DND-41 (cell line): ENCODE data around the gene ARHGAP28.

ENCODE experiments used
- ATAC-seq: fragments of 200-7000 bp; cut with Tn5 transposase; 3 replicates; pipeline ENCODE4 v1.9.1; 2021; ENCODE audit warnings: low read depth; ENCODE audit not compliant: insufficient read depth
- DNase-seq: peaks from one replicate; pipeline ENCODE4 v3.0.0-alpha.2; 2020
- H2AFZ ChIP-seq: 2 replicates; pipeline ENCODE4 v1.6.0; 2012; ENCODE audit warnings: low read depth, low read length
- H3K27ac ChIP-seq: 2 replicates; pipeline ENCODE4 v1.5.1; 2012; ENCODE audit warnings: low read length, inconsistent platforms
- H3K27me3 ChIP-seq: fragments of 200-600 bp; sonication (generic); 2 replicates; pipeline ENCODE4 v1.6.0; 2012; ENCODE audit warnings: low read length, mild to moderate bottlenecking, inconsistent platforms; ENCODE audit not compliant: insufficient read depth, poor library complexity
- H3K36me3 ChIP-seq: 2 replicates; pipeline ENCODE4 v1.5.1; 2012; ENCODE audit warnings: low read length, inconsistent platforms; ENCODE audit not compliant: insufficient read depth
- H3K4me1 ChIP-seq: 2 replicates; pipeline ENCODE4 v1.5.1; 2012; ENCODE audit warnings: mild to moderate bottlenecking, low read length; ENCODE audit not compliant: insufficient read depth
- H3K4me2 ChIP-seq: 2 replicates; pipeline ENCODE4 v1.6.0; 2012; ENCODE audit warnings: mild to moderate bottlenecking, moderate library complexity, low read length, inconsistent platforms; ENCODE audit not compliant: insufficient read depth
- H3K4me3 ChIP-seq, 2 experiments: fragments of 200-600 bp in 1 of 2; shearing (Covaris generic) in 1 of 2; 2 replicates each; pipeline ENCODE4 v1.5.1; 2012 to 2016; ENCODE audit warnings: inconsistent platforms in 2 of 2, low read length in 2 of 2, mild to moderate bottlenecking in 2 of 2, low read depth in 1 of 2, moderate library complexity in 1 of 2
- H3K79me2 ChIP-seq: 2 replicates; pipeline ENCODE4 v1.6.0; 2012; ENCODE audit warnings: low read length, inconsistent platforms; ENCODE audit not compliant: insufficient read depth
- H3K9ac ChIP-seq: 2 replicates; pipeline ENCODE4 v1.6.0; 2012; ENCODE audit warnings: low read depth, mild to moderate bottlenecking, inconsistent platforms, low read length, moderate library complexity
- H3K9me3 ChIP-seq: 2 replicates; pipeline ENCODE4 v1.5.1; 2012; ENCODE audit warnings: low read length, moderate library complexity, mild to moderate bottlenecking, inconsistent platforms; ENCODE audit not compliant: insufficient read depth, severe bottlenecking
- H4K20me1 ChIP-seq: 2 replicates; pipeline ENCODE4 v1.6.0; 2012; ENCODE audit warnings: low read length; ENCODE audit not compliant: insufficient read depth
- CTCF ChIP-seq: IDR thresholded peaks from 2 replicates; pipeline ENCODE4 v1.5.1; 2012; ENCODE audit warnings: borderline replicate concordance, low read length, moderate library complexity, mild to moderate bottlenecking; ENCODE audit not compliant: poor library complexity, severe bottlenecking; ENCODE audit errors: extremely low read depth
- EZH2 ChIP-seq: IDR thresholded peaks from 3 replicates; pipeline ENCODE4 v1.6.1; 2012; ENCODE audit warnings: borderline replicate concordance, low read depth, mild to moderate bottlenecking, moderate library complexity, low read length, inconsistent platforms; ENCODE audit not compliant: severe bottlenecking

Gene ARHGAP28

GRCh38 chr18:6734726-6735430, 5.4 kb downstream of the ARHGAP28 start:
- H3K27ac ChIP-seq = no peak overlapping the region

GRCh38 chr18:6737833-6738232, 8.3 kb downstream of the ARHGAP28 start:
- Histone ChIP-seq H3K4me2 (no peak overlapping the region), H3K27ac (no peak overlapping the region)
- TF ChIP-seq CTCF = no peak
- TF ChIP-seq EZH2 = no peak

More at GRCh38 chr18:6734726-6735430, 5.4 kb downstream of the ARHGAP28 start:
- DNase-seq (no peak), ATAC-seq (no peak)
- Histone ChIP-seq H3K9me3 (no peaks in the 10 kb centered on the region), H3K36me3 (no peaks in the 10 kb centered on the region), H3K4me2 (no peak overlapping the region), H4K20me1 (no peaks in the 10 kb centered on the region), H3K9ac (no peak overlapping the region), H3K27me3 (no peaks in the 10 kb centered on the region), H3K4me3 (no peak overlapping the region), H2AFZ (no peak overlapping the region), H3K4me1 (no peaks in the 10 kb centered on the region), H3K79me2 (no peaks in the 10 kb centered on the region)
- no peak for TF ChIP-seq CTCF
- no peak for TF ChIP-seq EZH2

GRCh38 chr18:6738622-6739021, 9.1 kb downstream of the ARHGAP28 start:
- no peak for ATAC-seq
- Histone ChIP-seq H3K9me3 (no peaks in the 10 kb centered on the region), H3K4me3 (no peak overlapping the region), H3K9ac (no peak overlapping the region), H2AFZ (no peak overlapping the region), H3K27ac (no peak overlapping the region), H4K20me1 (no peaks in the 10 kb centered on the region), H3K4me1 (no peaks in the 10 kb centered on the region), H3K27me3 (no peaks in the 10 kb centered on the region), H3K36me3 (no peaks in the 10 kb centered on the region), H3K4me2 (no peak overlapping the region), H3K79me2 (no peaks in the 10 kb centered on the region)
- DNase-seq = no peak
- no peak for TF ChIP-seq CTCF
- no peak for TF ChIP-seq EZH2

More at GRCh38 chr18:6737833-6738232, 8.3 kb downstream of the ARHGAP28 start:
- Histone ChIP-seq H3K27me3 (no peaks in the 10 kb centered on the region), H4K20me1 (no peaks in the 10 kb centered on the region), H3K36me3 (no peaks in the 10 kb centered on the region), H3K4me1 (no peaks in the 10 kb centered on the region), H3K9me3 (no peaks in the 10 kb centered on the region), H2AFZ (no peak overlapping the region), H3K79me2 (no peaks in the 10 kb centered on the region), H3K9ac (no peak overlapping the region), H3K4me3 (no peak overlapping the region)
- DNase-seq = no peak
- no peak for ATAC-seq
